T-cell (primary cell): ENCODE data around the gene MRPL42. TPM values are rescaled to one million over a fixed set of nuclear protein-coding genes. Genes with fewer than 3 reads are reported as not detected.
"Not testable (repeated sequence)": the region's sequence is repeated elsewhere in the genome, so short reads cannot be mapped to it uniquely, and the experiment has no call there.

ENCODE experiments used
- ATAC-seq, 4 experiments: fragments of 200-7000 bp in 3 of 4; fragments of 150-1000 bp in 1 of 4; cut with Tn5 transposase; replicated peaks in 1 of 4; 1 replicate in 3 of 4; 2 replicates in 1 of 4; pipeline ENCODE4 v1.10.0; 2021; ENCODE audit warnings: moderate library complexity in 3 of 4, mild to moderate bottlenecking in 2 of 4, moderate number of reproducible peaks in 1 of 4
- CTCF ChIA-PET, 2 donors: fragments of 300-600 bp; sonication (Branson Sonifier 250); formaldehyde crosslinking; loops; one replicate each; lab custom pipeline; 2022; ENCODE audit warnings: antibody characterized with exemption in 2 of 2; lab: Charles Lee
- POLR2A ChIA-PET, 2 donors: fragments of 300-600 bp; sonication (Branson Sonifier 250); formaldehyde crosslinking; loops; one replicate each; lab custom pipeline; 2022; ENCODE audit warnings: antibody characterized with exemption in 2 of 2; lab: Charles Lee
- DNase-seq, 35 experiments: peaks; one replicate each; pipeline versions ENCODE4 v3.0.0 to v3.0.0-alpha.2; 2013 to 2023
- H3K27ac ChIP-seq: one replicate; pipeline ENCODE4 v1.5.1; 2013; ENCODE audit warnings: low read length
- H3K27me3 ChIP-seq, 2 experiments: replicated peaks in 1 of 2; 1 replicate in 1 of 2; 2 replicates in 1 of 2; pipeline versions ENCODE4 v1.6.1 to v1.7.0; 2013; ENCODE audit warnings: low read length in 1 of 2, mixed read lengths in 1 of 2; ENCODE audit not compliant: control insufficient read depth in 2 of 2, insufficient read depth in 2 of 2; ENCODE audit errors: extremely low read depth in 1 of 2
- H3K36me3 ChIP-seq, 2 donors: 1 replicate in 1 of 2; 2 replicates in 1 of 2; pipeline versions ENCODE4 v1.6.1 to v1.7.0; 2013; ENCODE audit warnings: low read length in 1 of 2; ENCODE audit not compliant: control insufficient read depth in 2 of 2, insufficient read depth in 1 of 2; ENCODE audit errors: extremely low read depth in 1 of 2
- H3K4me1 ChIP-seq, 2 experiments: 1 replicate in 1 of 2; 2 replicates in 1 of 2; pipeline versions ENCODE4 v1.6.1 to v1.7.0; 2013; ENCODE audit warnings: low read length in 2 of 2, mixed read lengths in 1 of 2; ENCODE audit not compliant: insufficient read depth in 2 of 2, control insufficient read depth in 1 of 2; ENCODE audit errors: extremely low read depth in 1 of 2
- H3K4me3 ChIP-seq, 2 donors: 1 replicate in 1 of 2; 2 replicates in 1 of 2; pipeline versions ENCODE4 v1.5.1 to v1.7.0; 2013; ENCODE audit warnings: mild to moderate bottlenecking in 2 of 2, low read length in 1 of 2, moderate library complexity in 1 of 2; ENCODE audit not compliant: control insufficient read depth in 1 of 2; ENCODE audit errors: extremely low read depth in 1 of 2
- H3K9me3 ChIP-seq: 2 replicates; pipeline ENCODE4 v1.7.0; 2013
- H3K27ac Mint-ChIP-seq, 2 donors: one replicate each; pipeline ENCODE4 v1.8.0; 2020 to 2021; ENCODE audit warnings: mild to moderate bottlenecking in 2 of 2, mixed read lengths in 2 of 2
- H3K27me3 Mint-ChIP-seq, 2 donors: one replicate each; pipeline ENCODE4 v1.8.0; 2021 to 2022; ENCODE audit warnings: mixed read lengths in 2 of 2
- H3K36me3 Mint-ChIP-seq: one replicate; pipeline ENCODE4 v1.8.0; 2021; ENCODE audit warnings: mixed read lengths
- H3K4me1 Mint-ChIP-seq, 3 donors: one replicate each; pipeline ENCODE4 v1.8.0; 2020 to 2022; ENCODE audit warnings: mixed read lengths in 3 of 3, mild to moderate bottlenecking in 1 of 3
- H3K4me3 Mint-ChIP-seq, 3 donors: one replicate each; pipeline ENCODE4 v1.8.0; 2020 to 2022; ENCODE audit warnings: mild to moderate bottlenecking in 3 of 3, mixed read lengths in 3 of 3, moderate library complexity in 3 of 3
- H3K9me3 Mint-ChIP-seq, 3 donors: one replicate each; pipeline ENCODE4 v1.8.0; 2020 to 2022; ENCODE audit warnings: mixed read lengths in 3 of 3
- WGBS: methylation state at CpG from one replicate; pipeline ENCODE4 v1.1.5; 2013; ENCODE audit warnings: missing lambda C conversion rate; ENCODE audit not compliant: insufficient coverage; 5-methylcytosine and 5-hydroxymethylcytosine counted together
- total RNA-seq, 35 experiments: library from RNA in 6 of 35; stranded (reverse) in 6 of 35; fragments of 120-200 nt in 1 of 35; gene quantifications; one replicate each; pipeline versions ENCODE4 v1.2.1 to v1.2.4 and lab custom pipeline; 2013 to 2026

The MRPL42 gene
- total RNA-seq, 5 donors from 2014 or later (not counting 1 experiment from before 2014, with no cell fraction given) = 35.1 to 46.7 (median 40.4) TPM

GRCh38 chr12:93482721-93483120 lies 15.4 kb downstream of the MRPL42 start:
- H3K9me3 ChIP-seq = no peaks in the 10 kb centered on the region
- H3K27me3 Mint-ChIP-seq = no peaks in the 10 kb centered on the region
- no peak overlapping the region for H3K27ac Mint-ChIP-seq
- CTCF ChIA-PET = interaction anchor here (0.9 to 1.5 kb wide), 2 partner anchors 13 to 618 kb away, joined by 3 read pairs; no protein-coding TSS in a partner anchor
- peaks cover 14% of the 10 kb centered on the region for H3K36me3 Mint-ChIP-seq
- H3K4me3 Mint-ChIP-seq = no peak overlapping the region
- POLR2A ChIA-PET = interaction anchor here (0.7 kb wide), 2 partner anchors 129 to 685 kb away, joined by 4 to 5 read pairs; no protein-coding TSS in a partner anchor
- peaks cover 4 to 64% of the 10 kb centered on the region in 2 donors for H3K36me3 ChIP-seq
- no peaks in the 10 kb centered on the region for H3K9me3 Mint-ChIP-seq
- DNase-seq (no peak), ATAC-seq (no peak)
- no peak overlapping the region for H3K27ac ChIP-seq
- H3K4me3 ChIP-seq = no peak overlapping the region
- 100% methylated on average over 2 of the region's 5 CpGs for WGBS
- H3K4me1 ChIP-seq = no peaks in the 10 kb centered on the region
- peaks cover 0 to 4% (median 0%) of the 10 kb centered on the region in 3 donors for H3K4me1 Mint-ChIP-seq
- no peaks in the 10 kb centered on the region for H3K27me3 ChIP-seq

DNA sequence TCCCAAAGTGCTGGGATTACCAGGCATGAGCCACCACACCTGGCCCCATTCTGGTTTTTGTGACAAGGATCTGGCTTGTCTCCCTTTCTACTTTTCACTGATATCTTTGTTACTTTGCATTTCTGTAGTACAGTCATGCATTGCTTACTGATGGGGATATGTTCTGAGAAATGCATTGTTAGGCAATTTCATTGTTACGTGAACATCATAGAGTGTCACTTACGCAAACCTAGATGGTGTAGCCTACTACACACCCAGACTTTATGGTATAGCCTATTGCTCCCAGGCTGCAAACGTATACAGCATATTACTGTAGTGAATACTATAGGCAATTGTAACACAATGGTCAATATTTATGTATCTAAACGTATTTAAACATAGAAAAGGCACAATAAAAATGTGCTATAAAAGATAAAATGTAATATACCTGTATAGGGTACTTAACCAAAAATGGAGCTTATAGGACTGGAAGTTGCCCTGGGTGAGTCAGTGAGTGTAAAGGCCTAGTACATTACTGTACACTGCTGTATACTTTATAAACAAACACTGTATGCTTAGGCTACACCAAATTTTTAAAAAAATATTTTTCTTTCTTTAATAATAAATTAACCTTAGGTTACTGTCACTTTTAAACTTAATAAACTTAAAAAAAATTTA lies 16.0 kb downstream of the MRPL42 start:
- H3K9me3 ChIP-seq = no peaks in the 10 kb centered on the region
- ChIA-PET CTCF (interaction anchor here (0.9 to 1.5 kb wide), 4 partner anchors 13 to 618 kb away, joined by 3 to 9 read pairs (median 3); partner anchors contain the start of gene MRPL42 (in 1 of the 2)), POLR2A (interaction anchor here in 1 of 2 donors (0.6 to 0.7 kb wide), 2 partner anchors 19 to 130 kb away, joined by 4 to 5 read pairs; no protein-coding TSS in a partner anchor)
- H3K27me3 ChIP-seq = no peaks in the 10 kb centered on the region
- WGBS = no CpG with 5 or more reads among the region's 4 CpGs
- Mint-ChIP-seq H3K9me3 (no peaks in the 10 kb centered on the region), H3K27ac (no peak overlapping the region), H3K36me3 (peaks cover 15% of the 10 kb centered on the region), H3K4me3 (no peak overlapping the region), H3K4me1 (peaks cover 0 to 4% (median 0%) of the 10 kb centered on the region in 3 donors), H3K27me3 (no peaks in the 10 kb centered on the region)
- peaks cover 4 to 68% of the 10 kb centered on the region in 2 donors for H3K36me3 ChIP-seq
- H3K27ac ChIP-seq = no peak overlapping the region
- H3K4me1 ChIP-seq = no peaks in the 10 kb centered on the region
- H3K4me3 ChIP-seq = no peak overlapping the region
- ATAC-seq (no peak), DNase-seq (no peak)

DNA sequence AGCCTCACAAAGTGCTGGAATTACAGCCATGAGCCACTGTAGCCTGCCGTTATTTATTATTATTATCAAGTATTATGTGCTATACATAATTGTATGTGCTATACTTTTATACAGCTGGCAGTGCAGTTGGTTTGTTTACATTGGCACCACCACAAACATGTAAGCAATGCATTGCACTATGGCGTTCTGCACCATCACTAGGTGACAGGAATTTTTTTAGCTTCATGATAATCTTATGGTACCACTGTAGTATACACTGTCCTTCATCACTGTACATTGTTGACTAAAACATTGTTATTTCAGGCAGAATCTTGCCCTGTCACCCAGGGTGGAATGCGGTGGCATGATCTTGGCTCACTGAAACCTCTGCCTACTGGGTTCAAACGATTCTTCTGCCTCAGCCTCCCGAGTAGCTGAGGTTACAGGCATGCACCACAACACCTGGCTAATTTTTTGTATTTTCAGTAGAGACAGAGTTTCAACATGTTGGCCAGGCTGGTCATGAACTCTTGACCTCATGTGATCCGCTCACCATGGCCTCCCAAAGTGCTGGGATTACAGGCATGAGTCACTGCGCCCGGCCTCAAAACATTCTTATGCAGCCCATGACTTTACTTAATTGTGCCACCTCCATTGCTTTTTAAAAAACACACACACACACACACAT lies 17.1 kb downstream of the MRPL42 start:
- peaks cover 22% of the 10 kb centered on the region for H3K36me3 Mint-ChIP-seq
- Histone ChIP-seq H3K36me3 (peaks cover 0 to 75% of the 10 kb centered on the region in 2 donors), H3K4me3 (no peak overlapping the region), H3K4me1 (no peaks in the 10 kb centered on the region), H3K27me3 (no peaks in the 10 kb centered on the region), H3K9me3 (no peaks in the 10 kb centered on the region), H3K27ac (no peak overlapping the region)
- H3K4me1 Mint-ChIP-seq = peaks cover 0 to 7% (median 0%) of the 10 kb centered on the region in 3 donors
- H3K4me3 Mint-ChIP-seq = no peak overlapping the region
- POLR2A ChIA-PET = interaction anchor here in 1 of 2 donors (0.6 kb wide), 1 partner anchor 18 kb away, joined by 4 read pairs; no protein-coding TSS in a partner anchor
- DNase-seq = no peak
- H3K27ac Mint-ChIP-seq = no peak overlapping the region
- no peak for ATAC-seq
- no peaks in the 10 kb centered on the region for H3K27me3 Mint-ChIP-seq
- no peaks in the 10 kb centered on the region for H3K9me3 Mint-ChIP-seq
- 91% methylated on average over 3 of the region's 8 CpGs for WGBS
- CTCF ChIA-PET = interaction anchor here (0.5 to 1.5 kb wide), 7 partner anchors 12 to 610 kb away, joined by 3 to 9 read pairs (median 3); partner anchors contain the start of gene MRPL42 (in 2 of the 2)

GRCh38 chr12:93492808-93493207 lies 25.5 kb downstream of the MRPL42 start:
- POLR2A ChIA-PET = not testable (repeated sequence)

GRCh38 chr12:93494096-93494495 lies 26.8 kb downstream of the MRPL42 start:
- CTCF ChIA-PET = interaction anchor here in 1 of 2 donors (0.6 to 1.4 kb wide), 2 partner anchors 10 to 21 kb away, joined by 3 to 5 read pairs; no protein-coding TSS in a partner anchor
- 97% methylated on average over 3 of the region's 3 CpGs for WGBS
- Mint-ChIP-seq H3K27ac (no peak overlapping the region), H3K36me3 (peaks cover 41% of the 10 kb centered on the region), H3K9me3 (no peaks in the 10 kb centered on the region), H3K4me3 (no peak overlapping the region), H3K27me3 (no peaks in the 10 kb centered on the region), H3K4me1 (no peaks in the 10 kb centered on the region)
- Histone ChIP-seq H3K27me3 (no peaks in the 10 kb centered on the region), H3K9me3 (no peaks in the 10 kb centered on the region), H3K4me1 (no peaks in the 10 kb centered on the region), H3K4me3 (no peak overlapping the region), H3K27ac (no peak overlapping the region), H3K36me3 (peaks cover 3 to 22% of the 10 kb centered on the region in 2 donors)
- no peak for ATAC-seq
- DNase-seq = no peak
- POLR2A ChIA-PET = interaction anchor here in 1 of 2 donors (0.5 kb wide), 1 partner anchor 10 kb away, joined by 3 read pairs; no protein-coding TSS in a partner anchor

More at GRCh38 chr12:93492808-93493207, 25.5 kb downstream of the MRPL42 start:
- peaks cover 3 to 33% of the 10 kb centered on the region in 2 donors for H3K36me3 ChIP-seq
- H3K27me3 Mint-ChIP-seq, H3K4me3 ChIP-seq, ATAC-seq, DNase-seq, H3K9me3 ChIP-seq, H3K27ac ChIP-seq, H3K27me3 ChIP-seq, CTCF ChIA-PET, H3K4me1 ChIP-seq, H3K27ac Mint-ChIP-seq, H3K4me3 Mint-ChIP-seq, H3K4me1 Mint-ChIP-seq, H3K9me3 Mint-ChIP-seq: not testable (repeated sequence)
- H3K36me3 Mint-ChIP-seq = peaks cover 48% of the 10 kb centered on the region
- no CpG with 5 or more reads among the region's 1 CpG for whole genome bisulfite sequencing

GRCh38 chr12:93497456-93497855 lies 30.1 kb downstream of the MRPL42 start:
- Histone ChIP-seq H3K27ac (no peak overlapping the region), H3K36me3 (peaks cover 3 to 10% of the 10 kb centered on the region in 2 donors), H3K9me3 (no peaks in the 10 kb centered on the region), H3K4me1 (no peaks in the 10 kb centered on the region), H3K27me3 (no peaks in the 10 kb centered on the region), H3K4me3 (no peak overlapping the region)
- Mint-ChIP-seq H3K36me3 (peaks cover 27% of the 10 kb centered on the region), H3K4me1 (no peaks in the 10 kb centered on the region), H3K9me3 (no peaks in the 10 kb centered on the region), H3K27me3 (no peaks in the 10 kb centered on the region), H3K27ac (no peak overlapping the region), H3K4me3 (no peak overlapping the region)
- CTCF ChIA-PET = interaction anchor here in 1 of 2 donors (1.1 kb wide), 2 partner anchors 602 to 604 kb away, joined by 3 to 7 read pairs; no protein-coding TSS in a partner anchor
- POLR2A ChIA-PET = interaction anchor here in 1 of 2 donors (0.6 kb wide), 1 partner anchor 8 kb away, joined by 3 read pairs; no protein-coding TSS in a partner anchor
- WGBS = no CpG with 5 or more reads among the region's 1 CpG
- ATAC-seq = no peak
- no peak for DNase-seq
